AG04449 (cell line): ENCODE results near the gene ERICH6.

Source experiments
- CTCF ChIA-PET: fragments of 350-600 bp; formaldehyde crosslinking; extraction: SDS; loops from one replicate; lab custom pipeline; 2021; ENCODE audit warnings: antibody characterized with exemption; lab: Yijun Ruan, JAX
- POLR2A ChIA-PET: fragments of 400-600, 350-600 bp; formaldehyde crosslinking; extraction: SDS; loops from one replicate; lab custom pipeline; 2020; ENCODE audit warnings: antibody characterized with exemption, inconsistent platforms; lab: Yijun Ruan, JAX
- DNase-seq: peaks from one replicate; pipeline ENCODE4 v3.0.0-alpha.2; 2010; ENCODE audit warnings: low read depth, low spot score
- H3K4me3 ChIP-seq: 2 replicates; pipeline ENCODE4 v1.5.1; 2011; ENCODE audit warnings: low read depth, mild to moderate bottlenecking, control low read depth, low read length
- CTCF ChIP-seq: IDR thresholded peaks from one replicate; pipeline ENCODE4 v1.5.1; 2011; ENCODE audit warnings: mild to moderate bottlenecking, moderate library complexity, low read length, control low read depth, inconsistent platforms; ENCODE audit not compliant: insufficient read depth; ENCODE audit errors: missing control alignments

The ERICH6 gene

GRCh38 chr3:150699068-150699639 lies 4.6 kb downstream of the ERICH6 start:
- ChIA-PET POLR2A (no interaction called here), CTCF (interaction anchor here (1.5 kb wide), 1 partner anchor 23 kb away, joined by 6 read pairs; no protein-coding TSS in a partner anchor)
- no peak for DNase-seq
- no peak for TF ChIP-seq CTCF
- H3K4me3 ChIP-seq: no peak overlapping the region

GRCh38 chr3:150697646-150698045 lies 6.1 kb downstream of the ERICH6 start:
- ChIA-PET POLR2A (no interaction called here), CTCF (interaction anchor here (1.3 kb wide), 1 partner anchor 23 kb away, joined by 5 read pairs; no protein-coding TSS in a partner anchor)
- DNase-seq: peak; percentile 24
- H3K4me3 ChIP-seq: no peak overlapping the region
- TF ChIP-seq CTCF: no peak

GRCh38 chr3:150691414-150692040 lies 12.2 kb downstream of the ERICH6 start:
- H3K4me3 ChIP-seq: no peak overlapping the region
- TF ChIP-seq CTCF: no peak
- POLR2A ChIA-PET: no interaction called here
- CTCF ChIA-PET: no interaction called here
- DNase-seq: no peak

- H3K4me3 ChIP-seq: no peak overlapping the region
- TF ChIP-seq CTCF: no peak
- ChIA-PET CTCF (interaction anchor here (1.6 kb wide), 1 partner anchor 34 kb away, joined by 5 read pairs; no protein-coding TSS in a partner anchor), POLR2A (no interaction called here)
- no peak for DNase-seq
Measured at GRCh38 chr3:150687613-150688012, 16.1 kb downstream of the ERICH6 start.

- POLR2A ChIA-PET: no interaction called here
- H3K4me3 ChIP-seq: no peak overlapping the region
- CTCF ChIA-PET: interaction anchor here (0.5 to 1.1 kb wide), 2 partner anchors 39 to 50 kb away, joined by 3 read pairs; no protein-coding TSS in a partner anchor
- TF ChIP-seq CTCF: no peak
- no peak for DNase-seq
Measured at GRCh38 chr3:150682824-150683223, 20.9 kb downstream of the ERICH6 start.

- ChIA-PET CTCF (interaction anchor here (1.1 kb wide), 1 partner anchor 49 kb away, joined by 3 read pairs; no protein-coding TSS in a partner anchor), POLR2A (no interaction called here)
- no peak for TF ChIP-seq CTCF
- H3K4me3 ChIP-seq: no peak overlapping the region
- DNase-seq: no peak
Measured at GRCh38 chr3:150682279-150682678, 21.4 kb downstream of the ERICH6 start.
